ENCODE results near the gene TUBB1. TPM values are rescaled to one million over a fixed set of nuclear protein-coding genes. Genes with fewer than 3 reads are reported as not detected.

The TUBB1 gene
- total RNA-seq, 2 donors from 2014 or later, result not detected

- H3K4me3 Mint-ChIP-seq, result no peak overlapping the region
- peaks cover 13% of the 10 kb centered on the region for H3K27me3 ChIP-seq (ENCODE audit: control insufficient read depth, insufficient read depth, low read length, poor library complexity, severe bottlenecking)
- H3K27ac ChIP-seq (ENCODE audit: low read depth, low read length), result no peak overlapping the region
- TF ChIP-seq CTCF (conservative IDR thresholded peaks at IDR 0.05), result no peak
- peaks cover 10% of the 10 kb centered on the region for H3K27me3 Mint-ChIP-seq (ENCODE audit: insufficient read depth)
- no peaks in the 10 kb centered on the region for H3K36me3 Mint-ChIP-seq (ENCODE audit: low read depth)
- no peaks in the 10 kb centered on the region for H3K9me3 Mint-ChIP-seq
- H3K9me3 ChIP-seq (ENCODE audit: control insufficient read depth, low read length), result no peaks in the 10 kb centered on the region
- H3K36me3 ChIP-seq (ENCODE audit: control insufficient read depth, insufficient read depth, low read length), result no peaks in the 10 kb centered on the region
- no peak for DNase-seq
- no peak overlapping the region for H3K9ac ChIP-seq (ENCODE audit: extremely low read depth, low read length, poor library complexity, severe bottlenecking)
- no peak overlapping the region for H3K4me3 ChIP-seq (ENCODE audit: low read length)
- H3K4me1 ChIP-seq (ENCODE audit: control insufficient read depth, insufficient read depth, low read length), result no peaks in the 10 kb centered on the region
- no peak overlapping the region for H3K27ac Mint-ChIP-seq
- WGBS, 2 experiments (ENCODE audit: insufficient coverage in 1 of 2, insufficient read length in 1 of 2), result 86 to 90% methylated on average over 2 to 3 of the region's 3 CpGs
- H3K4me1 Mint-ChIP-seq, result no peaks in the 10 kb centered on the region
Observed at GRCh38 chr20:59074456-59074855, 55.2 kb downstream of the TUBB1 start.

GRCh38 chr20:59075934-59076508 is 56.8 kb downstream of the TUBB1 start:
- no peaks in the 10 kb centered on the region for H3K36me3 ChIP-seq (ENCODE audit: control insufficient read depth, insufficient read depth, low read length)
- no peak for DNase-seq
- 80 to 86% methylated on average over 1 to 4 of the region's 4 CpGs for WGBS, 2 experiments (ENCODE audit: insufficient coverage in 1 of 2, insufficient read length in 1 of 2)
- peaks cover 13% of the 10 kb centered on the region for H3K27me3 ChIP-seq (ENCODE audit: control insufficient read depth, insufficient read depth, low read length, poor library complexity, severe bottlenecking)
- no peak overlapping the region for H3K4me3 Mint-ChIP-seq
- no peak for TF ChIP-seq CTCF (conservative IDR thresholded peaks at IDR 0.05)
- no peak overlapping the region for H3K27ac ChIP-seq (ENCODE audit: low read depth, low read length)
- H3K4me3 ChIP-seq (ENCODE audit: low read length), result no peak overlapping the region
- H3K9me3 ChIP-seq (ENCODE audit: control insufficient read depth, low read length), result no peaks in the 10 kb centered on the region
- H3K4me1 Mint-ChIP-seq, result no peaks in the 10 kb centered on the region
- no peak overlapping the region for H3K27ac Mint-ChIP-seq
- H3K9ac ChIP-seq (ENCODE audit: extremely low read depth, low read length, poor library complexity, severe bottlenecking), result no peak overlapping the region
- H3K4me1 ChIP-seq (ENCODE audit: control insufficient read depth, insufficient read depth, low read length), result no peaks in the 10 kb centered on the region
- H3K27me3 Mint-ChIP-seq (ENCODE audit: insufficient read depth), result peaks cover 10% of the 10 kb centered on the region
- H3K36me3 Mint-ChIP-seq (ENCODE audit: low read depth), result no peaks in the 10 kb centered on the region
- no peaks in the 10 kb centered on the region for H3K9me3 Mint-ChIP-seq

Other genes starting within 250 kb of the TUBB1 start
- gene GNAS-AS1, start 168.5 kb upstream of the TUBB1 start, total RNA-seq, result 1 to 10 TPM; 9.3 to 9.7 TPM
- 1,000 to 10,000 TPM; 1,246 to 1,267 TPM for gene GNAS, start 166.7 kb upstream of the TUBB1 start, total RNA-seq
- 10 to 100 TPM; 66.6 to 72.5 TPM for gene NELFCD, start 38.2 kb upstream of the TUBB1 start, total RNA-seq
- gene CTSZ, start 12.2 kb upstream of the TUBB1 start, total RNA-seq, result 10 to 100 TPM; 55.9 to 76.6 TPM
- gene ATP5F1E, start 12.9 kb downstream of the TUBB1 start, total RNA-seq, result 10 to 100 TPM; 52.6 to 62.6 TPM
- gene PRELID3B, start 23.4 kb downstream of the TUBB1 start, total RNA-seq, result 10 to 100 TPM; 48.6 to 50.8 TPM
- gene ZNF831, start 144.4 kb downstream of the TUBB1 start, total RNA-seq, result not detected